HepG2 (cell line): ENCODE results near the gene IL1RAP. TPM values are rescaled to one million over a fixed set of nuclear protein-coding genes. Genes with fewer than 3 reads are reported as not detected.

Experiments used
- FOXJ3 ChIP-seq: sonication (generic); formaldehyde crosslinking; IDR thresholded peaks from 2 replicates; pipeline ENCODE4 v1.4.0; 2020; ENCODE audit warnings: missing genetic modification reagents, mild to moderate bottlenecking, borderline replicate concordance
- JARID2 ChIP-seq: sonication (generic); formaldehyde crosslinking; IDR thresholded peaks from 2 replicates; pipeline ENCODE4 v1.8.1; 2023; ENCODE audit warnings: missing genetic modification reagents, inconsistent platforms; ENCODE audit not compliant: insufficient replicate concordance
- MEIS2 ChIP-seq: sonication (generic); formaldehyde crosslinking; IDR thresholded peaks from 2 replicates; pipeline ENCODE4 v1.9.0; 2021; ENCODE audit warnings: mild to moderate bottlenecking, missing genetic modification reagents
- RFX5 ChIP-seq: IDR thresholded peaks from 2 replicates; pipeline ENCODE4 v1.6.1; 2011; ENCODE audit warnings: low read depth, low read length, improper control_type of control experiment
- SNAI1 ChIP-seq: sonication (generic); formaldehyde crosslinking; IDR thresholded peaks from 2 replicates; pipeline ENCODE4 v1.5.0; 2020; ENCODE audit warnings: mild to moderate bottlenecking, missing genetic modification reagents, borderline replicate concordance
- ZNF234 ChIP-seq: sonication (generic); formaldehyde crosslinking; conservative IDR thresholded peaks from 2 replicates; pipeline ENCODE4 v1.5.1; 2020; ENCODE audit warnings: mild to moderate bottlenecking, missing genetic modification reagents
- ZNF446 ChIP-seq: sonication (generic); formaldehyde crosslinking; IDR thresholded peaks from 2 replicates; pipeline ENCODE4 v1.5.0; 2020; ENCODE audit warnings: mild to moderate bottlenecking, missing genetic modification reagents
- ZNF570 ChIP-seq: sonication (generic); formaldehyde crosslinking; IDR thresholded peaks from 2 replicates; pipeline ENCODE4 v1.4.0; 2020; ENCODE audit warnings: mild to moderate bottlenecking, missing genetic modification reagents, borderline replicate concordance
- polyA plus RNA-seq, 8 experiments: library from polyadenylated mRNA; depleted of rRNA in 3 of 8; stranded (reverse) in 7 of 8; unstranded in 1 of 8; fragments of >200 nt; fragmentation: Illumina TruSeq in 4 of 8; extraction: Trizol in 4 of 8; gene quantifications; 2 replicates each; pipeline versions ENCODE4 v1.2.1 to v1.2.3, GENCODE V29; 2011 to 2016; ENCODE audit warnings: low read depth in 4 of 8, missing spikeins in 1 of 8, mixed read lengths in 1 of 8; ENCODE audit not compliant: insufficient read depth in 1 of 8
- total RNA-seq, 5 experiments: library from RNA; depleted of rRNA; stranded (reverse); fragments of >200 nt; fragmentation: Illumina TruSeq; extraction: Trizol; gene quantifications; 2 replicates each; pipeline ENCODE4 v1.2.3, GENCODE V29; 2016; ENCODE audit warnings: low read depth in 1 of 5
- TF ChIP-seq, protein P1 (sequence below): sonication (generic); formaldehyde crosslinking; IDR thresholded peaks from 2 replicates; pipeline ENCODE4 v1.9.0; 2022; ENCODE audit warnings: missing genetic modification reagents, mild to moderate bottlenecking, borderline replicate concordance
- TF ChIP-seq, protein P2 (sequence below): sonication (generic); formaldehyde crosslinking; IDR thresholded peaks from 2 replicates; pipeline ENCODE4 v1.4.0; 2020; ENCODE audit warnings: mild to moderate bottlenecking, missing genetic modification reagents
- TF ChIP-seq, protein P3 (sequence below): sonication (generic); formaldehyde crosslinking; IDR thresholded peaks from 2 replicates; pipeline ENCODE4 v1.5.0; 2020; ENCODE audit warnings: mild to moderate bottlenecking, missing genetic modification reagents, moderate library complexity
- TF ChIP-seq, protein P4 (sequence below): sonication (generic); formaldehyde crosslinking; IDR thresholded peaks from 2 replicates; pipeline ENCODE4 v1.4.0; 2020; ENCODE audit warnings: missing genetic modification reagents
- TF ChIP-seq, protein P5 (sequence below): sonication (generic); formaldehyde crosslinking; IDR thresholded peaks from 2 replicates; pipeline ENCODE4 v1.5.1; 2020; ENCODE audit warnings: missing genetic modification reagents, mild to moderate bottlenecking, borderline replicate concordance
- TF ChIP-seq, protein P6 (sequence below): IDR thresholded peaks from 2 replicates; pipeline ENCODE4 v1.6.1; 2012; ENCODE audit warnings: low read depth, low read length, improper control_type of control experiment

Gene IL1RAP
- total and polyA plus RNA-seq, 2 of the 13 experiments (the other 11 are each of a cell fraction or from before 2014, with no cell fraction given): 18.3 to 54.9 TPM

DNA sequence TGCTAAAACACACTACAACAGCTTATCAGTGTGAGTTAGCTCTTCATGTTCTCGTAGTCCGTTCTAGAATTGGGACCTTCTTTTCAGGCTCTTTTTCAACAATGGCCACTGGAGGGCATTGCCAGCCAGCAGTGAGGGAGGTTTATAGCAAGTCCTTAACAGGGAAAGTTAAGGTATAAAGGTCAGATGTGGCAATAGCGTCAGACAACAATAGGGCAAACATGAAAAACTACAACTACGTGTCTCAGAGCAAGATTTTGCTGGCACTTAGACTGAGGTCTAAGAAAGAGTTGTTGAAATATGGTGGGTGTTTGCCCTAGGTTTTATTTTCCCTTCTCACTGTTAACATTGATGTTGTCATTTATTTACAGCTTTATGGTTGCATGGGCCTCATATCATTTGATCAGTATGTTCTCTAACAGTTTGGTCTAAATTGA is 187.2 kb downstream of the IL1RAP start (continued):
- TF ChIP-seq, protein P1, sequence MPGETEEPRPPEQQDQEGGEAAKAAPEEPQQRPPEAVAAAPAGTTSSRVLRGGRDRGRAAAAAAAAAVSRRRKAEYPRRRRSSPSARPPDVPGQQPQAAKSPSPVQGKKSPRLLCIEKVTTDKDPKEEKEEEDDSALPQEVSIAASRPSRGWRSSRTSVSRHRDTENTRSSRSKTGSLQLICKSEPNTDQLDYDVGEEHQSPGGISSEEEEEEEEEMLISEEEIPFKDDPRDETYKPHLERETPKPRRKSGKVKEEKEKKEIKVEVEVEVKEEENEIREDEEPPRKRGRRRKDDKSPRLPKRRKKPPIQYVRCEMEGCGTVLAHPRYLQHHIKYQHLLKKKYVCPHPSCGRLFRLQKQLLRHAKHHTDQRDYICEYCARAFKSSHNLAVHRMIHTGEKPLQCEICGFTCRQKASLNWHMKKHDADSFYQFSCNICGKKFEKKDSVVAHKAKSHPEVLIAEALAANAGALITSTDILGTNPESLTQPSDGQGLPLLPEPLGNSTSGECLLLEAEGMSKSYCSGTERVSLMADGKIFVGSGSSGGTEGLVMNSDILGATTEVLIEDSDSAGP (CRISPR knock-in tag): no peak
- TF ChIP-seq, protein P2, sequence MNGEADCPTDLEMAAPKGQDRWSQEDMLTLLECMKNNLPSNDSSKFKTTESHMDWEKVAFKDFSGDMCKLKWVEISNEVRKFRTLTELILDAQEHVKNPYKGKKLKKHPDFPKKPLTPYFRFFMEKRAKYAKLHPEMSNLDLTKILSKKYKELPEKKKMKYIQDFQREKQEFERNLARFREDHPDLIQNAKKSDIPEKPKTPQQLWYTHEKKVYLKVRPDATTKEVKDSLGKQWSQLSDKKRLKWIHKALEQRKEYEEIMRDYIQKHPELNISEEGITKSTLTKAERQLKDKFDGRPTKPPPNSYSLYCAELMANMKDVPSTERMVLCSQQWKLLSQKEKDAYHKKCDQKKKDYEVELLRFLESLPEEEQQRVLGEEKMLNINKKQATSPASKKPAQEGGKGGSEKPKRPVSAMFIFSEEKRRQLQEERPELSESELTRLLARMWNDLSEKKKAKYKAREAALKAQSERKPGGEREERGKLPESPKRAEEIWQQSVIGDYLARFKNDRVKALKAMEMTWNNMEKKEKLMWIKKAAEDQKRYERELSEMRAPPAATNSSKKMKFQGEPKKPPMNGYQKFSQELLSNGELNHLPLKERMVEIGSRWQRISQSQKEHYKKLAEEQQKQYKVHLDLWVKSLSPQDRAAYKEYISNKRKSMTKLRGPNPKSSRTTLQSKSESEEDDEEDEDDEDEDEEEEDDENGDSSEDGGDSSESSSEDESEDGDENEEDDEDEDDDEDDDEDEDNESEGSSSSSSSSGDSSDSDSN (CRISPR knock-in tag): no peak
- TF ChIP-seq, protein P3, sequence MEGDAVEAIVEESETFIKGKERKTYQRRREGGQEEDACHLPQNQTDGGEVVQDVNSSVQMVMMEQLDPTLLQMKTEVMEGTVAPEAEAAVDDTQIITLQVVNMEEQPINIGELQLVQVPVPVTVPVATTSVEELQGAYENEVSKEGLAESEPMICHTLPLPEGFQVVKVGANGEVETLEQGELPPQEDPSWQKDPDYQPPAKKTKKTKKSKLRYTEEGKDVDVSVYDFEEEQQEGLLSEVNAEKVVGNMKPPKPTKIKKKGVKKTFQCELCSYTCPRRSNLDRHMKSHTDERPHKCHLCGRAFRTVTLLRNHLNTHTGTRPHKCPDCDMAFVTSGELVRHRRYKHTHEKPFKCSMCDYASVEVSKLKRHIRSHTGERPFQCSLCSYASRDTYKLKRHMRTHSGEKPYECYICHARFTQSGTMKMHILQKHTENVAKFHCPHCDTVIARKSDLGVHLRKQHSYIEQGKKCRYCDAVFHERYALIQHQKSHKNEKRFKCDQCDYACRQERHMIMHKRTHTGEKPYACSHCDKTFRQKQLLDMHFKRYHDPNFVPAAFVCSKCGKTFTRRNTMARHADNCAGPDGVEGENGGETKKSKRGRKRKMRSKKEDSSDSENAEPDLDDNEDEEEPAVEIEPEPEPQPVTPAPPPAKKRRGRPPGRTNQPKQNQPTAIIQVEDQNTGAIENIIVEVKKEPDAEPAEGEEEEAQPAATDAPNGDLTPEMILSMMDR (CRISPR knock-in tag): peak; percentile 91
- TF ChIP-seq ZNF570: no peak
- no peak for TF ChIP-seq ZNF446 (CRISPR knock-in tag)
- no peak for TF ChIP-seq SNAI1
- no peak for TF ChIP-seq ZNF234 (CRISPR knock-in tag)
- TF ChIP-seq, protein P4, sequence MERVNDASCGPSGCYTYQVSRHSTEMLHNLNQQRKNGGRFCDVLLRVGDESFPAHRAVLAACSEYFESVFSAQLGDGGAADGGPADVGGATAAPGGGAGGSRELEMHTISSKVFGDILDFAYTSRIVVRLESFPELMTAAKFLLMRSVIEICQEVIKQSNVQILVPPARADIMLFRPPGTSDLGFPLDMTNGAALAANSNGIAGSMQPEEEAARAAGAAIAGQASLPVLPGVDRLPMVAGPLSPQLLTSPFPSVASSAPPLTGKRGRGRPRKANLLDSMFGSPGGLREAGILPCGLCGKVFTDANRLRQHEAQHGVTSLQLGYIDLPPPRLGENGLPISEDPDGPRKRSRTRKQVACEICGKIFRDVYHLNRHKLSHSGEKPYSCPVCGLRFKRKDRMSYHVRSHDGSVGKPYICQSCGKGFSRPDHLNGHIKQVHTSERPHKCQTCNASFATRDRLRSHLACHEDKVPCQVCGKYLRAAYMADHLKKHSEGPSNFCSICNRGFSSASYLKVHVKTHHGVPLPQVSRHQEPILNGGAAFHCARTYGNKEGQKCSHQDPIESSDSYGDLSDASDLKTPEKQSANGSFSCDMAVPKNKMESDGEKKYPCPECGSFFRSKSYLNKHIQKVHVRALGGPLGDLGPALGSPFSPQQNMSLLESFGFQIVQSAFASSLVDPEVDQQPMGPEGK (CRISPR knock-in tag): no peak
- peak; percentile 49; the same call in 1 of the 2 replicates for TF ChIP-seq MEIS2 (CRISPR knock-in tag)
- TF ChIP-seq, protein P5, sequence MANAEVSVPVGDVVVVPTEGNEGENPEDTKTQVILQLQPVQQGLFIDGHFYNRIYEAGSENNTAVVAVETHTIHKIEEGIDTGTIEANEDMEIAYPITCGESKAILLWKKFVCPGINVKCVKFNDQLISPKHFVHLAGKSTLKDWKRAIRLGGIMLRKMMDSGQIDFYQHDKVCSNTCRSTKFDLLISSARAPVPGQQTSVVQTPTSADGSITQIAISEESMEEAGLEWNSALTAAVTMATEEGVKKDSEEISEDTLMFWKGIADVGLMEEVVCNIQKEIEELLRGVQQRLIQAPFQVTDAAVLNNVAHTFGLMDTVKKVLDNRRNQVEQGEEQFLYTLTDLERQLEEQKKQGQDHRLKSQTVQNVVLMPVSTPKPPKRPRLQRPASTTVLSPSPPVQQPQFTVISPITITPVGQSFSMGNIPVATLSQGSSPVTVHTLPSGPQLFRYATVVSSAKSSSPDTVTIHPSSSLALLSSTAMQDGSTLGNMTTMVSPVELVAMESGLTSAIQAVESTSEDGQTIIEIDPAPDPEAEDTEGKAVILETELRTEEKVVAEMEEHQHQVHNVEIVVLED: no peak
- no peak for TF ChIP-seq JARID2
- TF ChIP-seq RFX5: no peak
- TF ChIP-seq FOXJ3 (CRISPR knock-in tag): peak; percentile 84
- TF ChIP-seq, protein P6, sequence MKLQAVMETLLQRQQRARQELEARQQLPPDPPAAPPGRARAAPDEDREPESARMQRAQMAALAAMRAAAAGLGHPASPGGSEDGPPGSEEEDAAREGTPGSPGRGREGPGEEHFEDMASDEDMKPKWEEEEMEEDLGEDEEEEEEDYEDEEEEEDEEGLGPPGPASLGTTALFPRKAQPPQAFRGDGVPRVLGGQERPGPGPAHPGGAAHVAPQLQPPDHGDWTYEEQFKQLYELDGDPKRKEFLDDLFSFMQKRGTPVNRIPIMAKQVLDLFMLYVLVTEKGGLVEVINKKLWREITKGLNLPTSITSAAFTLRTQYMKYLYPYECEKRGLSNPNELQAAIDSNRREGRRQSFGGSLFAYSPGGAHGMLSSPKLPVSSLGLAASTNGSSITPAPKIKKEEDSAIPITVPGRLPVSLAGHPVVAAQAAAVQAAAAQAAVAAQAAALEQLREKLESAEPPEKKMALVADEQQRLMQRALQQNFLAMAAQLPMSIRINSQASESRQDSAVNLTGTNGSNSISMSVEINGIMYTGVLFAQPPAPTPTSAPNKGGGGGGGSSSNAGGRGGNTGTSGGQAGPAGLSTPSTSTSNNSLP: peak; percentile 84
